SJCRH30 (cell line): ENCODE data around the gene SERPINA12. TPM values are rescaled to one million over a fixed set of nuclear protein-coding genes. Genes with fewer than 3 reads are reported as not detected.

Experiments
- DNase-seq, 2 experiments: peaks; one replicate each; pipeline ENCODE4 v3.0.0-alpha.2; 2015 to 2020
- H3K27ac ChIP-seq: fragments of 250-450 bp; sonication (Bioruptor Pico); 2 replicates; pipeline ENCODE4 v1.5.1; 2020; ENCODE audit warnings: mild to moderate bottlenecking, moderate library complexity
- H3K27me3 ChIP-seq: fragments of 250-450 bp; sonication (Bioruptor Pico); 2 replicates; pipeline ENCODE4 v1.5.1; 2020; ENCODE audit warnings: mild to moderate bottlenecking, moderate library complexity
- H3K36me3 ChIP-seq: fragments of 250-450 bp; sonication (Bioruptor Pico); 2 replicates; pipeline ENCODE4 v1.5.1; 2020; ENCODE audit warnings: mild to moderate bottlenecking, moderate library complexity
- H3K4me1 ChIP-seq: fragments of 250-450 bp; sonication (Bioruptor Pico); 2 replicates; pipeline ENCODE4 v1.5.1; 2020; ENCODE audit warnings: mild to moderate bottlenecking, moderate library complexity
- H3K4me3 ChIP-seq: fragments of 250-450 bp; sonication (Bioruptor Pico); 2 replicates; pipeline ENCODE4 v1.5.1; 2020; ENCODE audit warnings: mild to moderate bottlenecking, moderate library complexity
- H3K9me3 ChIP-seq: fragments of 250-450 bp; sonication (Bioruptor Pico); replicated peaks from 2 replicates; pipeline ENCODE4 v1.5.1; 2020; ENCODE audit warnings: mild to moderate bottlenecking, moderate library complexity
- total RNA-seq: library from RNA; depleted of rRNA; stranded (reverse); fragments of >200 nt; shearing (Covaris generic); gene quantifications from 2 replicates; pipeline ENCODE4 v1.2.3, GENCODE V29; 2014

SERPINA12 gene
- total RNA-seq, 1 experiment from 2014 or later: not detected

DNA sequence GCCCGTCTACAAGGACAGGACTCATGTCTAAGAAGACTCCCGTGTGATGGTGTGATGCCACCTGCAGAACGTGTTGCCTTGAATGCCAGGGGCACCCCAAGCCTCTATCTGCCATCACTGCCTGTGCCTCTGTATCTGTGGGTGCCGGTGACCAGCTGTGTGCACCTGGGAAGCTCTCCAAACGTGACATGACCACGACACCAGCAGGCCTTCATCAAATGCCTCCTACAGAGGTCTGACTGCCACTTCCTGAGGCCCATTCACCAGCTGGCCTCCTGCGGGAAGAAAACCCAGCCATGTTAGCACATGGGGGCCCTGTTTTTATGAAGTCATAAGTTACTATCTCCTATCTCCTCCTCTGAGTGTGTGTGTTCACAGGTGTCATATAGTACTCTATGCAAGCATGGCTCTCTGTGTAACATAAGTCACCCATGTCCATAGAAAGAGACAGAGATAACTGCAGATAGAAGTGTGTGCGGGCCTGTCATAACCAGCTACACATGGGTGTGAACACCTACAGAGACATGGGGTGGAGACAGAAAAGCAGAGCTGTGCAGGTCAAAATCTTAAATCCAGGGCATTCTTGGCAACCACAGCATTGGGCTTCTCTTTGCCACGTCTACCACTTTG, 33.7 kb upstream of the SERPINA12 start:
- Histone ChIP-seq H3K36me3 (no peaks in the 10 kb centered on the region), H3K4me1 (no peaks in the 10 kb centered on the region), H3K27ac (no peak overlapping the region), H3K27me3 (peaks cover 3% of the 10 kb centered on the region; the same call in 1 of the 2 replicates), H3K9me3 (no peaks in the 10 kb centered on the region), H3K4me3 (no peak overlapping the region)
- no peak for DNase-seq

DNA sequence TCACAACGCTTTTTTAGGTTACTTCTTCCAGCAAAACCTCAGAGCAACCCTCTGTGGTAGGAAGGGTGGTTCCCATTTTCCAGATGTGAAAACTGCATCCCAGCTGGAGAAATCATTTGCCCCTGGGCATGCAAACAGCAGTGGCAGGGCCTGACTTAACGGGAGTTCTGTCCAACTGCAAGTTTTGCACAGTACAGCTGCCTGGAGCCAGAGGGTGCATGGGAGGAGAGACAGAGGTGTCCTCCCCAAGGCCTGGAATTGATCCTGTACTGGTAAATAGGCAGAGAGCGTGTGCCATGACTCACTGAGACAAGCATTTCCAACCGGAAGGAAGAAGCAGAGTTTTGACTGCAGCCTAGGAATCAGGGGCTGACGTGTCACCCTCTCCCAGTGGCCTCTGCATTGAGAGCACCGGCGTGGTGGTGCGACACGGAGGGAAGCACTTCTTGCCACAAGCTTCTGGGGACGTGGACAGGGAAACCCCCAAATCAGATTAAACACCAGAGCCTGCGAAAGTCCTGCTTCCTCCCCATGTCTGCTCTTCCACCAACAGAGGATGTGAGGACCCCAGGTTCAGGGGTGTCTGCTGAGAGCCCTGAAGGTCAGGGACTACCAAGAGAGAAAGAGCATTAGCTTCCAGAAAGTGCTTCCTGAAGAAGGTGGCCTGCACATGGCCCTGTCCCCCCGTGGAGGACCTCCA, 33.0 kb upstream of the SERPINA12 start:
- no peaks in the 10 kb centered on the region for H3K4me1 ChIP-seq
- no peak overlapping the region for H3K4me3 ChIP-seq
- H3K27me3 ChIP-seq: peaks cover 3% of the 10 kb centered on the region; the same call in 1 of the 2 replicates
- H3K27ac ChIP-seq: no peak overlapping the region
- H3K9me3 ChIP-seq: no peaks in the 10 kb centered on the region
- DNase-seq: no peak
- no peaks in the 10 kb centered on the region for H3K36me3 ChIP-seq

DNA sequence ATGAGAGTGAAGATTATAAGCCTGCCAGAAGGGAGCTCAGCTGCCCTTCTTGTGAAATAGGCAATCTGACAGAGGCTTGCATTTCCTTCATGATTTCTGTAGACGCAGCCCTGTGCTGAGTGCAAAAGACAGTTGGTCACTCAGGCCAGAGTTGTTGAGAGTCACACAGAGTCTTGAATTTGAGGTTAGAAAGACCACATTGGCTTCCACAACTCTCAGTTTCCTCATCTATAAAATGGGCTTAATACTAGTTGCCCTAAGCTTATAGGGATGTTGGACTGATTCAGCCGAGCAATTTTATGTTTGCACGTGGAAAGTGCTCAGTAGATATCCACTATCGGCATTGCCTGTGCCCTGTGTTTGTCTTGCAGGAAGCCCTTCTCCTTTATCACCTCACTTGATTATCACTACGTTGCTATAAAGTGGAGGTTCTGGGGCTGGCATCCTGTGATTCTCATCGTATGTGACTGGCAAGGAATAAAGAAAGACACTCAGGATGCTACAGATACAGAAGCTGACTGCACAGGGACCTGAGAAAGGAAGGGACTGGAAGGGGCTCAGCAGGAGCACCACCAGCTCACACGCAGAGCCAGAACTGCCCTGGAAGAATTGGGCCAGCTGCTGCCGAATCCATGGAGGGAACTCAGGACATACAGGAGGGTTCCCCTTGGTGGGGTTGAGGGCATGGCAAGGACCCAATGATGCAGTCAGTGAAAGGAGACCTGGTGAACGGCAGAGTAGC, 32.1 kb upstream of the SERPINA12 start:
- no peak for DNase-seq
- Histone ChIP-seq H3K4me3 (no peak overlapping the region), H3K9me3 (no peaks in the 10 kb centered on the region), H3K4me1 (no peaks in the 10 kb centered on the region), H3K27ac (no peak overlapping the region), H3K27me3 (peaks cover 3% of the 10 kb centered on the region; the same call in 1 of the 2 replicates), H3K36me3 (no peaks in the 10 kb centered on the region)

DNA sequence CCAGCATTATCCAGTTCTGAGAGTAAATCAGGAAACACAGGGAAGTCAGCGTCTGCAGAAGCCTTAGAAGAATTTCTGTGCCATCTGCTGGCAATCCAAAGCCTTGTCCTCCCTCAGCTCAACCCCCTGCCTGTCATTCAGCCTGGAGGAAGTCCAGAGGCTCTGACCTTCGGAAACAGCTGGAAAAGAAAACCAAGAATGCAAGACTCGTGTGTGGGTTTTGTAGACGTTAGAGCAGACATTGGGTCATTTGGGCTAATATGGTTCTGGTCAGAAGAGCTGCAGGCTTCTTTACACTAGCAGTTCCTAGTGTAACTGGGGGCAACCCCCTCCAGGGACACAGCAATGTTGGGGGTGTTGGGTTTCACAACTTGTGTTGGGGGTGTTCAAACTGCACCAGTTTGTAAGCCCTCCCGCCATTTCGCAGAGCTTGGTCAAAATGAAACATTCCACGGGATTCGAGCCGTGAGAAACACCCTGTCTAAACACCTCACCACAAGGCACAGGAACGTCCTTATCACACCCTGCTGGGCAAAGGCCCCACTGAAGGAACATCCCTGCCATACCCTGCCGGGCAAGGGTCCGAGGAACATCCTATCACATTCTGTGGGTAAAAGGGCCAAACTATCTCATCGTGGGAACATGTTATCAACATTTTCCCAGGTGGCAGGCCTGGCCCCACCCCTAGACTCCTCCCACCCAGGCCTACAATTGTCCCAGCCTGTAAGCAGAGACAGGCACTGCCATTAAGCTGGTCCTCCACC, 30.9 kb upstream of the SERPINA12 start:
- H3K9me3 ChIP-seq: no peaks in the 10 kb centered on the region
- no peaks in the 10 kb centered on the region for H3K4me1 ChIP-seq
- H3K4me3 ChIP-seq: no peak overlapping the region
- H3K27me3 ChIP-seq: no peaks in the 10 kb centered on the region
- H3K27ac ChIP-seq: no peak overlapping the region
- DNase-seq: no peak
- H3K36me3 ChIP-seq: no peaks in the 10 kb centered on the region

DNA sequence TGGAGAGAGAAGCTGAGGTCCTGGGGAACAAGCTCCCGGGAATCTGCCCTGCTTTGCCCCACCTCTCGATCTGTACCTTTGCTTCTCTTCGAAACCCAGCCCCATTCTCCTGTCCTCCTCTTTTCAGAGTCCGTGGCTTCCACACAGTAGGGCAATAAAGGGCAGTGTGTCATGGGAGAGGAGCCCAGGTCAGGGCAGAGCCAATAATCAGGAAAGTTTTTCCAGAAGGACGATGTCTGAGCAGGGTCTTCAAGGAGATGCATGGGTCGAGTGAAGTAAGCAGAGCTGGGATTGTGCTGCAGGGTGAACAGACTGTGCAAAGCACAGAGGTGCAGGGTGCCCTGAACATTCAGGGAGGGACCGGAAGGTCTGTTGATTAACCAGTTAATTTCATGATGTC, 29.9 kb upstream of the SERPINA12 start:
- no peaks in the 10 kb centered on the region for H3K36me3 ChIP-seq
- H3K27ac ChIP-seq: no peak overlapping the region
- no peaks in the 10 kb centered on the region for H3K27me3 ChIP-seq
- H3K4me3 ChIP-seq: no peak overlapping the region
- DNase-seq: no peak
- H3K9me3 ChIP-seq: no peaks in the 10 kb centered on the region
- H3K4me1 ChIP-seq: no peaks in the 10 kb centered on the region

DNA sequence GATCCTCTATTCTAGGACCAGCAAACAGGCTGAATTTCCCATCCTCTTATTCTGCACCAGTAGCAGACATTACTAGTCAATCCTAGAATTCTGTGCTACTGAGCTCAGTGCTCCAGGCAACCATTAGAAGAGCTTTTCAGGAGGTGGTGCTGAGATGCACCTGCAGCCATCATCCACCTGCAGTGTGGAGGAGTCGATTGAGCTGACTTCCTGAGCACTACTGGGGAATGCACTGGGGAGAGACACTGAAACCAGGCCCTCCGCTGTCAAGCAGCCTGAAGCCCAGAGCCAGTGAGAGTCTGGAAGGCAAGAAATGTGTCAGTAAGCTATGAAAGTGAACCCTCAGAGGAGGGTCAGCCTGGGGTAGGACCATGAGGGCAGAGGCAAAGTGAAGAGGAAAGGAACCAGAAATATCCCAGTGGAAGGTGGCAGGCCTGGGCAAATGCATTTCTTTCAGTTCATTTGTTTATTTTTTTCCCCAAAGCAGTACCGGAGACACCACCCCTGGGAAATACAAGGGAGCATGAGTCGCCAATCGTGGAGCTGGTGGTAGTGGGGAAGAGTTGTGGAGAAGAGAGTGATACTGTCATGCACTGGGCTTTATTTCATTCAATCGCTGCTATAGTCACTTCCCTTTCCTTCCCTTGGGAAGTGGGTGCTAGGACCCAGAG, 28.9 kb upstream of the SERPINA12 start:
- Histone ChIP-seq H3K4me3 (no peak overlapping the region), H3K9me3 (no peaks in the 10 kb centered on the region), H3K4me1 (no peaks in the 10 kb centered on the region), H3K36me3 (no peaks in the 10 kb centered on the region), H3K27me3 (no peaks in the 10 kb centered on the region; the same call in 1 of the 2 replicates), H3K27ac (no peak overlapping the region)
- no peak for DNase-seq

DNA sequence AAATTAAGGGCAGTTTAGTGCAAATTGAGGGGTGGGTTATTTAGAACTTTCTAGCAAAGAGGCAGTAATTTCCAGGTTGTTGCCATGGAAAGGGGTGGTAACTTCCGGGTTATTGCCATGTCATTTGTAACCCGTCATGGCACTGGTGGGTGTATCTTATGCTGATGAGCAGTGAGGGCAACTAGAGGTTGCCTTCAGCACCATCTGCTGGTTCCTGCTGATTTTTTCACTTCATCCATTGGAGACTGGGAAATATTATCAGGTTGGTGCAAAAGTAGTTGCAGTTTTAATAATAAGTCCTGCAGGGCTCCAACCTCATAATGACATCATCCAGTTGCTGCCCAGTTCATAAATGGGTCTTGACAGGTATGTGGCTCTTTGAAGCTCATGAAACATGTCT, 27.6 kb upstream of the SERPINA12 start:
- Histone ChIP-seq H3K27me3 (no peaks in the 10 kb centered on the region; the same call in 1 of the 2 replicates), H3K9me3 (no peaks in the 10 kb centered on the region), H3K27ac (no peak overlapping the region), H3K4me3 (no peak overlapping the region), H3K36me3 (no peaks in the 10 kb centered on the region), H3K4me1 (no peaks in the 10 kb centered on the region)
- DNase-seq: peak in 1 of 2 experiments; percentile 3

DNA sequence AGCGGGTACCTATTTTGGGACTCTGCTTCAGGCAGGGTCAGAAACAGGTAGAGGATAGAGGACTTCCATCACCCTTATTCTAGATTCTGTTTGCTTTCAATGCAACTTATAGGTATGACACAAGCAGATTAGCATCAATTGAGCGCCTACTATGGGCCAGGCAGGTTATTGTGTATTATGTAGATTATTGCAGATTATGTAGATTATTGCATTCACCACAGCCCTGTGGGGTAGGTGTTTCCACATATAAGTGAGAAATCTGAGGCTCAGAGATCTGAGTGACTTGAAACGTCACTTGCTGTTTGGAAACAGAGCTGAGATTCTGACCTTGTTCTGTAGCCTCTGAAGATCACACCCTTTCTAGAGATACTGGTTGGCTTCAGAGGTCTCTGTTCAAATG, 26.2 kb upstream of the SERPINA12 start:
- Histone ChIP-seq H3K4me1 (no peaks in the 10 kb centered on the region), H3K4me3 (no peak overlapping the region), H3K9me3 (no peaks in the 10 kb centered on the region), H3K36me3 (no peaks in the 10 kb centered on the region), H3K27ac (no peak overlapping the region), H3K27me3 (no peaks in the 10 kb centered on the region; the same call in 1 of the 2 replicates)
- no peak for DNase-seq

DNA sequence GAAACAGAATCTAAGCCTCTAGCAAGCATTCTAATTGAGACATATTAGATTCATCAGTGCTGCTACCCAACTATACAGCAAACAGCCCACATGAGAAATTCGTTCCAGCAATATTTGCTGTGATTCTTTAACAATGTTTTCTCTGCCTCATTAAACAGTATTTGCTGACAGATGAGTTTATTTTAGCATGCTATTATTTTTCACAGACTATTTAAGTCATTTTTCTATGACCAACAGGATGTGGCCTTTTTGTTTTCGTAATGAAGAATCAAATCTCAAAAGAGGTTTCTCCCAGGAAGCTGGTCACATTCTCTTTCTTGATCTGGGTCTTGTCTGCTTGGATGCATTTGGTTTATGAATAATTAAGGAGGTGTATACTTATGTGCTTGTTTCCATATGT, 23.2 kb upstream of the SERPINA12 start:
- Histone ChIP-seq H3K27ac (no peak overlapping the region), H3K4me1 (no peaks in the 10 kb centered on the region), H3K27me3 (no peaks in the 10 kb centered on the region; the same call in 1 of the 2 replicates), H3K9me3 (no peaks in the 10 kb centered on the region), H3K4me3 (no peak overlapping the region), H3K36me3 (no peaks in the 10 kb centered on the region)
- no peak for DNase-seq

DNA sequence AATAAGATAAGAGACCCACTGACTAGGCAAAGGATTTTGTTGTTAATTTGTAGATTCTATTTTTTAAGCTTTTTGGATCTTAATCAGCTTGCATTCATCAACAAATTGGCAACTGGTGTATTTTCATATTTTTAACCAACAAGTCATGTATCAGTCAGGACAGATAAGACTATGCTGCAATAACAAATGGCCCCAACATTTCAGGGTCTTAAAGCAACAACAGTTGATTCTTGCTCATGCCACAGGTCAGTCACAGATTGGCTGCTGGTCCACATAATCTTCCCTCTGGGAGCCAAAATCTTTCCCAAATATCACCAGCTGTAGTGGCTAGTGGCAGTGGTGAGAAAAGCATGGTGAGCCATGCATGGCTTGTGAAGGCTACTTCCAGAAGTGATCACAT, 21.9 kb upstream of the SERPINA12 start:
- no peaks in the 10 kb centered on the region for H3K36me3 ChIP-seq
- no peak overlapping the region for H3K4me3 ChIP-seq
- no peaks in the 10 kb centered on the region for H3K9me3 ChIP-seq
- H3K27me3 ChIP-seq: no peaks in the 10 kb centered on the region; the same call in 1 of the 2 replicates
- DNase-seq: no peak
- no peaks in the 10 kb centered on the region for H3K4me1 ChIP-seq
- no peak overlapping the region for H3K27ac ChIP-seq

DNA sequence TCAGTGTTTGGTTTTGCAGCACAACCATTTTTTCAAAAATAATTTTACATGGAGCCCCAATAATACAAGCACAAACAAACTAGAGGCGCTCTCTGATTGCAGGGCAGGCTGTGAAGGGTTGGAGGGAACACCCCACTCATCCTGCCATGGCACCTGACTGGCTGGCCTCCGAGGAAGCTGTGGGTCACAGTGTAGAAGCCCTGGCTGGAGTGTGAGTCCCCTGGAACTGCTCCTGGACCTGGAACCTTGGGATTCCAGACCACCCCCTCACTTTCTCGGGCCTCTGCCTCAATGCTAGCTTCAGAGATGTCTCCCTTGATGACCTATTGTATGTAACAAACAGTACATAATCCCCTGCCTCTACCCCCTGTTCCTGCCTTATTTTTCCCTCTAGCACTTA, 14.8 kb upstream of the SERPINA12 start:
- no peaks in the 10 kb centered on the region for H3K27me3 ChIP-seq
- H3K27ac ChIP-seq: no peak overlapping the region
- no peaks in the 10 kb centered on the region for H3K4me1 ChIP-seq
- DNase-seq: no peak
- no peaks in the 10 kb centered on the region for H3K9me3 ChIP-seq
- no peaks in the 10 kb centered on the region for H3K36me3 ChIP-seq
- no peak overlapping the region for H3K4me3 ChIP-seq

DNA sequence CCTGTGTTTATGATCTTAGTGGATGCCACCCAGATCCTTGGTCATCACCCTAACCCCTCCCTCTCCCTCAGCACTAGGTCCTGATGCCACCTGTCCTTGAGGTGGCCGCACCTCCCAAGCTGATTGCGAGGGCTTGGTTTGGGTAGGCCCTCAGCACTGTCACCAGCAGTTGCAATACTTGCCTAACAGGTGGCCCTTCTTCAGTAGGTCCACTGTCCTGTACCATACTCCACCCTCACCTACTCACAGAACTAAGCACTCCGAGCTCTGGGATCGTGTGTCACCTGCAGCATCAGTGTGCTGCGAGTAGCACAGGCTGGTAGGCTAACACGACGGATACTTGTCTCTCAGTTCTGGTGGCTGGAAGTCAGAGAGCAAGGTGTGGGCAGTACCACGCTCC, 14.0 kb upstream of the SERPINA12 start:
- Histone ChIP-seq H3K36me3 (no peaks in the 10 kb centered on the region), H3K27me3 (no peaks in the 10 kb centered on the region)
- DNase-seq: no peak

DNA sequence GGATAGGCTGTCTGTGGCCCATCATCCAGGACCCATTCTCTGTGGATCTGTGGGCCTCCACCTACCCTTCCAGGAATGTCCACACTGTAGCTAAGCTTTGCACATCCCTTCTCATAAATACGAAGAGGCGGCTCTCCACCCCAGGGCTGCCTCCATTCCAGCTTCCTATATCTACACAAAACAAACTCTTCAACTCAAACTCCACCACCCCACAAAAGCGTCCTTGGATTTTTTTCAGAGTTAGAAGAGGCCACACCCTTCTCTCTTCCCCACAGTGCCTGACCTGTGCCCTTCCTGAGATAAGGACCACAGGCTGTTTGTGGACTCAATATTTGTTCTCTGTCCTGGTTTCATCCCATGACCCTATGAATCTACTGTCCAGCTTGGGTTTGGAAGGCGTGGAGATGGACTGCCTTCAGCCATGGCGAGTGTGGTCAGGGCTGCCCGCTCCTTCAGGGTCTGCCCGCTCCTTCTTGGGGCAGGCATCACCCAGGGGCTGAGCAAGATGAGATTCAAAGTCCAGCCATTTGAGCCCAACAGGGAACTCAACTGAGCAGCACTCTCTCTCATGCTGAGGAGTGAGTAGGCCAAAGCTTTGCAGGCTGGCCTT, 13.0 kb upstream of the SERPINA12 start:
- Histone ChIP-seq H3K27ac (no peak overlapping the region), H3K4me3 (no peak overlapping the region), H3K4me1 (no peaks in the 10 kb centered on the region), H3K9me3 (no peaks in the 10 kb centered on the region), H3K36me3 (no peaks in the 10 kb centered on the region), H3K27me3 (no peaks in the 10 kb centered on the region)
- DNase-seq: no peak

More for the DNA sequence above, 14.0 kb upstream of the SERPINA12 start:
- Histone ChIP-seq H3K27ac (no peak overlapping the region), H3K4me3 (no peak overlapping the region), H3K4me1 (no peaks in the 10 kb centered on the region), H3K9me3 (no peaks in the 10 kb centered on the region)
